K562 (cell line): Measurements from ENCODE around the gene NLRP7. TPM values are rescaled to one million over a fixed set of nuclear protein-coding genes. Genes with fewer than 3 reads are reported as not detected.

Experiments
- BCOR ChIP-seq: fragments of 450-650 bp; IDR thresholded peaks from 2 replicates; pipeline ENCODE4 v1.6.1; 2016
- CBFA2T3 ChIP-seq: fragments of 450-650 bp; IDR thresholded peaks from 2 replicates; pipeline ENCODE4 v1.6.1; 2017
- CEBPG ChIP-seq, 3 experiments: fragments of 200-800 bp in 1 of 3; sonication (Bioruptor generic) in 1 of 3; sonication (generic) in 1 of 3; formaldehyde crosslinking in 1 of 3; IDR thresholded peaks in 2 of 3; conservative IDR thresholded peaks in 1 of 3; 2 replicates each; pipeline versions ENCODE4 v1.6.1 to v1.8.0; 2016 to 2022; ENCODE audit warnings: missing compliant biosample characterization in 2 of 3, missing genetic modification characterization in 2 of 3, mild to moderate bottlenecking in 1 of 3, missing genetic modification reagents in 1 of 3
- CREB3L1 ChIP-seq: fragments of 450-650 bp; IDR thresholded peaks from 2 replicates; pipeline ENCODE4 v1.6.1; 2014; ENCODE audit warnings: low read depth, mild to moderate bottlenecking, moderate library complexity, borderline replicate concordance
- ELF1 ChIP-seq: fragments of 200-800 bp; sonication (Bioruptor generic); IDR thresholded peaks from 2 replicates; pipeline ENCODE4 v1.6.1; 2016; ENCODE audit warnings: missing genetic modification characterization, missing compliant biosample characterization
- RBBP5 ChIP-seq: fragments of 200-600 bp; sonication (generic); IDR thresholded peaks from 2 replicates; pipeline ENCODE4 v1.6.1; 2012; ENCODE audit warnings: borderline replicate concordance, mild to moderate bottlenecking, low read length, control low read depth, inconsistent platforms; ENCODE audit not compliant: insufficient read depth, poor library complexity, severe bottlenecking
- RREB1 ChIP-seq: fragments of 250-450 bp; sonication (Bioruptor Pico); IDR thresholded peaks from 2 replicates; pipeline ENCODE4 v1.4.0; 2020
- SAP30 ChIP-seq: fragments of 200-600 bp; sonication (generic); IDR thresholded peaks from 2 replicates; pipeline ENCODE4 v1.6.1; 2012; ENCODE audit warnings: borderline replicate concordance, low read depth, mild to moderate bottlenecking, moderate library complexity, low read length, control low read depth, inconsistent platforms; ENCODE audit not compliant: insufficient read depth, poor library complexity, severe bottlenecking
- U2AF1 ChIP-seq: fragments of 200-400 bp; formaldehyde crosslinking; optimal IDR thresholded peaks from 2 replicates; pipeline ENCODE3; 2017; ENCODE audit warnings: mild to moderate bottlenecking, low read depth, low read length, moderate library complexity
- ZBTB26 ChIP-seq: fragments of 450-650 bp; formaldehyde crosslinking; IDR thresholded peaks from 2 replicates; pipeline ENCODE4 v1.4.0; 2022; ENCODE audit warnings: missing genetic modification characterization
- ZBTB7A ChIP-seq: IDR thresholded peaks from 2 replicates; pipeline ENCODE4 v1.6.1; 2011; ENCODE audit warnings: low read depth, mild to moderate bottlenecking, low read length, moderate library complexity, borderline replicate concordance; ENCODE audit not compliant: control insufficient read depth
- ZNF274 ChIP-seq: IDR thresholded peaks from 2 replicates; pipeline ENCODE4 v1.6.1; 2011; ENCODE audit warnings: low read depth, mild to moderate bottlenecking, low read length, moderate library complexity, borderline replicate concordance
- polyA plus RNA-seq, 8 experiments: library from polyadenylated mRNA; depleted of rRNA in 4 of 8; stranded (reverse) in 5 of 8; unstranded in 3 of 8; fragments of >200 nt; fragmentation: Nextera tagmentation in 2 of 8; fragmentation: Illumina TruSeq in 1 of 8; extraction: Ambion mirVana in 2 of 8; extraction: Trizol in 1 of 8; gene quantifications; 2 replicates each; pipeline versions ENCODE4 v1.2.1 to v1.2.3, GENCODE V29; 2011 to 2014; ENCODE audit warnings: inconsistent platforms in 1 of 8, missing spikeins in 1 of 8
- total RNA-seq, 7 experiments: library from RNA; depleted of rRNA in 6 of 7; stranded (reverse); fragments of >200 nt in 6 of 7; fragmentation: Illumina TruSeq in 2 of 7; extraction: Trizol in 2 of 7; gene quantifications; 2 replicates each; pipeline versions ENCODE4 v1.2.1 to v1.2.3, GENCODE V29; 2011 to 2021; ENCODE audit warnings: low replicate concordance in 1 of 7
- TF ChIP-seq, protein P1 (sequence below): IDR thresholded peaks from 2 replicates; pipeline ENCODE4 v1.6.1; 2011; ENCODE audit not compliant: insufficient read length; ENCODE audit errors: extremely low read depth
- TF ChIP-seq, protein P2 (sequence below): sonication (generic); formaldehyde crosslinking; IDR thresholded peaks from 2 replicates; pipeline ENCODE4 v1.8.1; 2023; ENCODE audit warnings: mild to moderate bottlenecking, missing genetic modification reagents, moderate library complexity

NLRP7 gene
- total and polyA plus RNA-seq, 9 of the 15 experiments (the other 6 are each of a cell fraction or from before 2014, with no cell fraction given) = 0.03 to 0.22 (median 0.09) TPM; not detected in 3

GRCh38 chr19:54905803-54906511 is 41.4 kb downstream of the NLRP7 start, which contains the start of gene NCR1 (continued):
- peak; percentile 7; the same call in 1 of the 2 replicates for TF ChIP-seq CEBPG (CRISPR knock-in tag; IDR thresholded peaks at IDR 0.05)
- no peak for TF ChIP-seq CEBPG (tag; conservative IDR thresholded peaks at IDR 0.05 in 1 of 2, IDR thresholded peaks at IDR 0.05 in 1 of 2)
- peak; percentile 9; the same call in 1 of the 2 replicates for TF ChIP-seq ZBTB7A
- no peak for TF ChIP-seq BCOR
- TF ChIP-seq ZBTB26 (CRISPR knock-in tag) = no peak
- TF ChIP-seq CREB3L1 = no peak
- TF ChIP-seq, protein P1, sequence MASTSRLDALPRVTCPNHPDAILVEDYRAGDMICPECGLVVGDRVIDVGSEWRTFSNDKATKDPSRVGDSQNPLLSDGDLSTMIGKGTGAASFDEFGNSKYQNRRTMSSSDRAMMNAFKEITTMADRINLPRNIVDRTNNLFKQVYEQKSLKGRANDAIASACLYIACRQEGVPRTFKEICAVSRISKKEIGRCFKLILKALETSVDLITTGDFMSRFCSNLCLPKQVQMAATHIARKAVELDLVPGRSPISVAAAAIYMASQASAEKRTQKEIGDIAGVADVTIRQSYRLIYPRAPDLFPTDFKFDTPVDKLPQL = no peak
- no peak for TF ChIP-seq CBFA2T3
- TF ChIP-seq ZNF274 = no peak
- peak; percentile 72 for TF ChIP-seq ELF1 (tag)
- peak; percentile 34 for TF ChIP-seq RBBP5
- no peak for TF ChIP-seq SAP30
- TF ChIP-seq, protein P2, sequence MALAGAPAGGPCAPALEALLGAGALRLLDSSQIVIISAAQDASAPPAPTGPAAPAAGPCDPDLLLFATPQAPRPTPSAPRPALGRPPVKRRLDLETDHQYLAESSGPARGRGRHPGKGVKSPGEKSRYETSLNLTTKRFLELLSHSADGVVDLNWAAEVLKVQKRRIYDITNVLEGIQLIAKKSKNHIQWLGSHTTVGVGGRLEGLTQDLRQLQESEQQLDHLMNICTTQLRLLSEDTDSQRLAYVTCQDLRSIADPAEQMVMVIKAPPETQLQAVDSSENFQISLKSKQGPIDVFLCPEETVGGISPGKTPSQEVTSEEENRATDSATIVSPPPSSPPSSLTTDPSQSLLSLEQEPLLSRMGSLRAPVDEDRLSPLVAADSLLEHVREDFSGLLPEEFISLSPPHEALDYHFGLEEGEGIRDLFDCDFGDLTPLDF (CRISPR knock-in tag) = no peak
- TF ChIP-seq U2AF1 = no peak
- no peak for TF ChIP-seq RREB1 (CRISPR knock-in tag)
